IMR-90 (cell line): ENCODE measurements around the gene GSG1L.
"Not testable (repeated sequence)": the region's sequence is repeated elsewhere in the genome, so short reads cannot be mapped to it uniquely, and the experiment has no call there.

ENCODE experiments used
- CEBPB ChIP-seq: IDR thresholded peaks from 2 replicates; pipeline ENCODE4 v1.6.1; 2012; ENCODE audit warnings: low read depth, low read length, improper control_type of control experiment
- MAZ ChIP-seq: IDR thresholded peaks from 2 replicates; pipeline ENCODE4 v1.6.1; 2012; ENCODE audit warnings: low read depth, mild to moderate bottlenecking, low read length, improper control_type of control experiment, moderate library complexity, borderline replicate concordance
- MXI1 ChIP-seq: IDR thresholded peaks from 2 replicates; pipeline ENCODE4 v1.6.1; 2012; ENCODE audit warnings: low read depth, mild to moderate bottlenecking, low read length, moderate library complexity, borderline replicate concordance
- POLR2A ChIP-seq: IDR thresholded peaks from 2 replicates; pipeline ENCODE4 v1.6.1; 2012; ENCODE audit warnings: mild to moderate bottlenecking, low read depth, low read length
- RAD21 ChIP-seq: IDR thresholded peaks from 2 replicates; pipeline ENCODE4 v1.6.1; 2012; ENCODE audit warnings: low read length, improper control_type of control experiment
- RCOR1 ChIP-seq: IDR thresholded peaks from 2 replicates; pipeline ENCODE4 v1.6.1; 2012; ENCODE audit warnings: mild to moderate bottlenecking, low read length, improper control_type of control experiment; ENCODE audit not compliant: insufficient replicate concordance
- RFX5 ChIP-seq: IDR thresholded peaks from 2 replicates; pipeline ENCODE4 v1.8.0; 2012; ENCODE audit warnings: low read depth, mild to moderate bottlenecking, low read length, moderate library complexity
- SMC3 ChIP-seq: fragments of 150-350 bp; IDR thresholded peaks from 2 replicates; pipeline ENCODE4 v1.6.1; 2016; ENCODE audit warnings: low read depth, mild to moderate bottlenecking, antibody characterized with exemption, low read length, moderate library complexity
- USF2 ChIP-seq: fragments of 150-350 bp; IDR thresholded peaks from 2 replicates; pipeline ENCODE4 v1.6.1; 2017; ENCODE audit warnings: mild to moderate bottlenecking, antibody characterized with exemption, low read length, low read depth
- TF ChIP-seq, protein P1 (sequence below): conservative IDR thresholded peaks from 2 replicates; pipeline ENCODE4 v1.5.1; 2012; ENCODE audit warnings: mild to moderate bottlenecking, low read depth, low read length, improper control_type of control experiment

GRCh38 chr16:27743001-27743400 lies 320.5 kb downstream of the GSG1L start:
- not testable (repeated sequence) for TF ChIP-seq MXI1, CEBPB, RCOR1, MAZ, POLR2A, SMC3, USF2, RFX5, RAD21
- TF ChIP-seq, protein P1, sequence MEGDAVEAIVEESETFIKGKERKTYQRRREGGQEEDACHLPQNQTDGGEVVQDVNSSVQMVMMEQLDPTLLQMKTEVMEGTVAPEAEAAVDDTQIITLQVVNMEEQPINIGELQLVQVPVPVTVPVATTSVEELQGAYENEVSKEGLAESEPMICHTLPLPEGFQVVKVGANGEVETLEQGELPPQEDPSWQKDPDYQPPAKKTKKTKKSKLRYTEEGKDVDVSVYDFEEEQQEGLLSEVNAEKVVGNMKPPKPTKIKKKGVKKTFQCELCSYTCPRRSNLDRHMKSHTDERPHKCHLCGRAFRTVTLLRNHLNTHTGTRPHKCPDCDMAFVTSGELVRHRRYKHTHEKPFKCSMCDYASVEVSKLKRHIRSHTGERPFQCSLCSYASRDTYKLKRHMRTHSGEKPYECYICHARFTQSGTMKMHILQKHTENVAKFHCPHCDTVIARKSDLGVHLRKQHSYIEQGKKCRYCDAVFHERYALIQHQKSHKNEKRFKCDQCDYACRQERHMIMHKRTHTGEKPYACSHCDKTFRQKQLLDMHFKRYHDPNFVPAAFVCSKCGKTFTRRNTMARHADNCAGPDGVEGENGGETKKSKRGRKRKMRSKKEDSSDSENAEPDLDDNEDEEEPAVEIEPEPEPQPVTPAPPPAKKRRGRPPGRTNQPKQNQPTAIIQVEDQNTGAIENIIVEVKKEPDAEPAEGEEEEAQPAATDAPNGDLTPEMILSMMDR: not testable (repeated sequence)
